K562 (cell line): Measurements from ENCODE around the gene TEX50. TPM values are rescaled to one million over a fixed set of nuclear protein-coding genes. Genes with fewer than 3 reads are reported as not detected.

ENCODE experiments used
- ARNT ChIP-seq, 2 experiments: fragments of 450-650 bp; IDR thresholded peaks; 2 replicates each; pipeline ENCODE4 v1.6.1; 2016; ENCODE audit warnings: mild to moderate bottlenecking in 1 of 2
- CREB3L1 ChIP-seq: fragments of 450-650 bp; IDR thresholded peaks from 2 replicates; pipeline ENCODE4 v1.6.1; 2014; ENCODE audit warnings: low read depth, mild to moderate bottlenecking, moderate library complexity, borderline replicate concordance
- DIDO1 ChIP-seq: fragments of 450-650 bp; IDR thresholded peaks from 2 replicates; pipeline ENCODE4 v1.6.1; 2016; ENCODE audit warnings: low read depth, missing biosample characterization, missing genetic modification characterization
- ETV1 ChIP-seq: fragments of 450-650 bp; conservative IDR thresholded peaks from 2 replicates; pipeline ENCODE4 v1.6.1; 2016; ENCODE audit warnings: missing genetic modification characterization, control low read depth, low read depth, missing compliant biosample characterization
- ETV5 ChIP-seq: sonication (generic); formaldehyde crosslinking; IDR thresholded peaks from 2 replicates; pipeline ENCODE4 v1.4.0; 2020; ENCODE audit warnings: low read depth, mild to moderate bottlenecking, missing genetic modification reagents
- HOXB6 ChIP-seq: fragments of 250-450 bp; sonication (Bioruptor Pico); IDR thresholded peaks from 2 replicates; pipeline ENCODE4 v1.5.1; 2022; ENCODE audit warnings: mild to moderate bottlenecking, borderline replicate concordance
- KAT7 ChIP-seq: sonication (generic); formaldehyde crosslinking; IDR thresholded peaks from 2 replicates; pipeline ENCODE4 v1.8.0; 2022; ENCODE audit warnings: missing genetic modification reagents, mild to moderate bottlenecking, borderline replicate concordance
- MAFG ChIP-seq: fragments of 450-650 bp; conservative IDR thresholded peaks from 2 replicates; pipeline ENCODE4 v1.6.1; 2016; ENCODE audit warnings: missing genetic modification characterization, missing compliant biosample characterization
- RBM34 ChIP-seq: fragments of 200-400 bp; formaldehyde crosslinking; IDR thresholded peaks from 2 replicates; pipeline ENCODE4 v1.6.1; 2018; ENCODE audit warnings: low read length, borderline replicate concordance; ENCODE audit not compliant: insufficient read depth
- TSHZ1 ChIP-seq: fragments of 250-450 bp; sonication (Bioruptor Pico); IDR thresholded peaks from 2 replicates; pipeline ENCODE4 v1.4.0; 2020; ENCODE audit warnings: mild to moderate bottlenecking, moderate library complexity
- XRCC5 ChIP-seq: fragments of 200-400 bp; formaldehyde crosslinking; IDR thresholded peaks from 2 replicates; pipeline ENCODE4 v1.6.1; 2017; ENCODE audit warnings: low read depth, mild to moderate bottlenecking, low read length
- YBX1 ChIP-seq: fragments of 450-650 bp; IDR thresholded peaks from 2 replicates; pipeline ENCODE4 v1.7.1; 2016; ENCODE audit warnings: mild to moderate bottlenecking
- ZBTB34 ChIP-seq: fragments of 250-450 bp; sonication (Bioruptor Pico); IDR thresholded peaks from 2 replicates; pipeline ENCODE4 v1.8.0; 2021; ENCODE audit warnings: mild to moderate bottlenecking, moderate library complexity
- ZNF224 ChIP-seq: sonication (generic); formaldehyde crosslinking; IDR thresholded peaks from 2 replicates; pipeline ENCODE4 v1.8.0; 2022; ENCODE audit warnings: mild to moderate bottlenecking, missing genetic modification reagents
- ZNF512 ChIP-seq: IDR thresholded peaks from 2 replicates; pipeline ENCODE4 v1.6.1; 2016; ENCODE audit warnings: missing genetic modification characterization, missing compliant biosample characterization
- ZNF668 ChIP-seq: fragments of 250-450 bp; sonication (Bioruptor Pico); IDR thresholded peaks from 2 replicates; pipeline ENCODE4 v1.8.0; 2022; ENCODE audit warnings: mild to moderate bottlenecking, inconsistent platforms
- polyA plus RNA-seq, 8 experiments: library from polyadenylated mRNA; depleted of rRNA in 4 of 8; stranded (reverse) in 5 of 8; unstranded in 3 of 8; fragments of >200 nt; fragmentation: Nextera tagmentation in 2 of 8; fragmentation: Illumina TruSeq in 1 of 8; extraction: Ambion mirVana in 2 of 8; extraction: Trizol in 1 of 8; gene quantifications; 2 replicates each; pipeline versions ENCODE4 v1.2.1 to v1.2.3, GENCODE V29; 2011 to 2014; ENCODE audit warnings: inconsistent platforms in 1 of 8, missing spikeins in 1 of 8
- total RNA-seq, 7 experiments: library from RNA; depleted of rRNA in 6 of 7; stranded (reverse); fragments of >200 nt in 6 of 7; fragmentation: Illumina TruSeq in 2 of 7; extraction: Trizol in 2 of 7; gene quantifications; 2 replicates each; pipeline versions ENCODE4 v1.2.1 to v1.2.3, GENCODE V29; 2011 to 2021; ENCODE audit warnings: low replicate concordance in 1 of 7

Gene TEX50
- total and polyA plus RNA-seq, 9 of the 15 experiments (the other 6 are each of a cell fraction or from before 2014, with no cell fraction given) = not detected

- TF ChIP-seq DIDO1 (tag) (no peak), XRCC5 (no peak), TSHZ1 (CRISPR knock-in tag) (no peak), ETV1 (tag) (0 out of 2 replicates have a peak, but pooled peaks have one; percentile 30), KAT7 (CRISPR knock-in tag) (no peak), RBM34 (no peak), ZBTB34 (CRISPR knock-in tag) (no peak), ZNF512 (tag) (no peak), MAFG (tag) (peak; percentile 98), CREB3L1 (no peak), HOXB6 (CRISPR knock-in tag) (no peak), YBX1 (no peak), ETV5 (CRISPR knock-in tag) (no peak), ARNT (IDR thresholded peaks at IDR 0.05) (peak in 1 of 2 experiments; percentile 65; a peak in 1 of 4 replicates), ZNF224 (CRISPR knock-in tag) (no peak), ZNF668 (0 out of 2 replicates have a peak, but pooled peaks have one; percentile 23)
These were observed 32.0 kb upstream of the TEX50 start, which contains the start of gene SLC9C2 (continued) for GRCh38 chr1:173603056-173603591.
